HepG2 (cell line): Measurements from ENCODE around the gene TWIST2. TPM values are rescaled to one million over a fixed set of nuclear protein-coding genes. Genes with fewer than 3 reads are reported as not detected.

ENCODE experiments used
- ATAC-seq: fragments of 200-7000 bp; cut with Tn5 transposase; 3 replicates; pipeline ENCODE4 v1.9.1; 2020; ENCODE audit warnings: mild to moderate bottlenecking, moderate library complexity
- BruUV-seq: library from RNA; stranded (reverse); fragments of 400-500 nt; replicated peaks from 2 replicates; lab custom pipeline; 2021; lab: Mats Ljungman, UMichigan
- CTCF ChIA-PET: fragments of 300-600 bp; formaldehyde crosslinking; extraction: SDS; loops from one replicate; lab custom pipeline; 2021; ENCODE audit warnings: low total read pairs, inconsistent platforms, low intra/inter-chr PET ratio; lab: Yijun Ruan, JAX
- POLR2A ChIA-PET: fragments of 350-600 bp; sonication (Branson Sonifier 250); formaldehyde crosslinking; loops from one replicate; lab custom pipeline; 2020; ENCODE audit warnings: antibody characterized with exemption, inconsistent platforms; lab: Yijun Ruan, JAX
- DNase-seq: peaks from one replicate; pipeline ENCODE4 v3.0.0-alpha.2; 2015; ENCODE audit warnings: low spot score
- FAIRE-seq: peaks from 3 replicates; lab custom pipeline; 2011; peaks lifted over from hg19 to GRCh38; lab: Jason Lieb, UNC
- H2AFZ ChIP-seq: one replicate; pipeline ENCODE4 v1.6.1; 2011; ENCODE audit warnings: low read length, inconsistent platforms
- H3K27ac ChIP-seq: fragments of 300-600 bp; 3 replicates; pipeline ENCODE4 v1.8.0; 2011; ENCODE audit warnings: mixed run types, mild to moderate bottlenecking, mixed read lengths, low read length, inconsistent platforms; ENCODE audit not compliant: insufficient read depth; ENCODE audit errors: extremely low read length
- H3K27me3 ChIP-seq, 2 experiments: fragments of 200-600 bp in 1 of 2; 2 replicates in 1 of 2; 3 replicates in 1 of 2; pipeline versions ENCODE4 v1.6.0 to v1.8.0; 2011; ENCODE audit warnings: low read length in 2 of 2, mild to moderate bottlenecking in 2 of 2, moderate library complexity in 2 of 2, inconsistent platforms in 1 of 2; ENCODE audit not compliant: insufficient read depth in 2 of 2, control insufficient read depth in 1 of 2
- H3K36me3 ChIP-seq, 2 experiments: fragments of 200-600 bp in 1 of 2; replicated peaks in 1 of 2; 2 replicates in 1 of 2; 3 replicates in 1 of 2; pipeline versions ENCODE4 v1.5.1 to v1.8.0; 2011; ENCODE audit warnings: low read length in 2 of 2, inconsistent platforms in 1 of 2; ENCODE audit not compliant: insufficient read depth in 2 of 2, control insufficient read depth in 1 of 2
- H3K4me1 ChIP-seq: 2 replicates; pipeline ENCODE4 v1.5.1; 2012; ENCODE audit warnings: low read length, inconsistent platforms; ENCODE audit not compliant: insufficient read depth
- H3K4me2 ChIP-seq: 2 replicates; pipeline ENCODE4 v1.6.0; 2011; ENCODE audit warnings: low read depth, low read length, inconsistent platforms
- H3K4me3 ChIP-seq, 3 experiments: fragments of 200-600 bp in 1 of 3; sonication (generic), shearing (Covaris generic) in 1 of 3; replicated peaks in 1 of 3; 2 replicates each; pipeline ENCODE4 v1.5.1; 2011 to 2016; ENCODE audit warnings: low read length in 3 of 3, inconsistent platforms in 2 of 3, low read depth in 2 of 3, mild to moderate bottlenecking in 2 of 3, control low read depth in 1 of 3, mixed read lengths in 1 of 3; ENCODE audit not compliant: insufficient read depth in 1 of 3
- H3K79me2 ChIP-seq: one replicate; pipeline ENCODE4 v1.6.1; 2011; ENCODE audit warnings: low read length, inconsistent platforms; ENCODE audit not compliant: insufficient read depth
- H3K9ac ChIP-seq: 2 replicates; pipeline ENCODE4 v1.6.0; 2011; ENCODE audit warnings: mild to moderate bottlenecking, low read depth, low read length, inconsistent platforms; ENCODE audit not compliant: insufficient read depth
- H3K9me3 ChIP-seq: 2 replicates; pipeline ENCODE4 v1.5.1; 2012; ENCODE audit warnings: mild to moderate bottlenecking, low read length
- H4K20me1 ChIP-seq: 2 replicates; pipeline ENCODE4 v1.6.0; 2011; ENCODE audit warnings: inconsistent platforms, mild to moderate bottlenecking, low read length, moderate library complexity; ENCODE audit not compliant: insufficient read depth
- MLXIP ChIP-seq: sonication (generic); formaldehyde crosslinking; IDR thresholded peaks from 2 replicates; pipeline ENCODE4 v1.9.0; 2021; ENCODE audit warnings: missing genetic modification reagents, borderline replicate concordance
- TEF ChIP-seq: sonication (generic); formaldehyde crosslinking; IDR thresholded peaks from 2 replicates; pipeline ENCODE4 v1.5.0; 2020; ENCODE audit warnings: missing genetic modification reagents
- WGBS: methylation state at CpG from one replicate; pipeline ENCODE4 v1.1.6; 2017; ENCODE audit warnings: low lambda C conversion rate; 5-methylcytosine and 5-hydroxymethylcytosine counted together
- in situ Hi-C: cut with HindIII; loops from 2 replicates; pipeline ENCODE4 v1.10.0; 2017; ENCODE audit warnings: low pct_unique_long_range_greater_than_20kb; ENCODE audit not compliant: extremely low pct_ligation_motif_present
- intact Hi-C: fragments of 100-400 bp; cut with micrococcal nuclease; formaldehyde crosslinking; loops from one replicate; pipeline ENCODE4 v1.10.0; 2022; ENCODE audit not compliant: unreplicated experiment
- polyA plus RNA-seq, 8 experiments: library from polyadenylated mRNA; depleted of rRNA in 3 of 8; stranded (reverse) in 7 of 8; unstranded in 1 of 8; fragments of >200 nt; fragmentation: Illumina TruSeq in 4 of 8; extraction: Trizol in 4 of 8; gene quantifications; 2 replicates each; pipeline versions ENCODE4 v1.2.1 to v1.2.3, GENCODE V29; 2011 to 2016; ENCODE audit warnings: low read depth in 4 of 8, missing spikeins in 1 of 8, mixed read lengths in 1 of 8; ENCODE audit not compliant: insufficient read depth in 1 of 8
- total RNA-seq, 5 experiments: library from RNA; depleted of rRNA; stranded (reverse); fragments of >200 nt; fragmentation: Illumina TruSeq; extraction: Trizol; gene quantifications; 2 replicates each; pipeline ENCODE4 v1.2.3, GENCODE V29; 2016; ENCODE audit warnings: low read depth in 1 of 5

TWIST2 gene
- total and polyA plus RNA-seq, 2 of the 13 experiments (the other 11 are each of a cell fraction or from before 2014, with no cell fraction given): 0.08 to 0.11 TPM

GRCh38 chr2:238843476-238843875 is 4.4 kb upstream of the TWIST2 start:
- Histone ChIP-seq H3K4me2 (no peak overlapping the region), H3K36me3 (no peaks in the 10 kb centered on the region), H4K20me1 (no peaks in the 10 kb centered on the region), H3K9me3 (no peaks in the 10 kb centered on the region), H3K79me2 (no peaks in the 10 kb centered on the region), H2AFZ (no peak overlapping the region), H3K4me1 (no peaks in the 10 kb centered on the region; the same call in 1 of the 2 replicates), H3K4me3 (no peak overlapping the region), H3K27me3 (peaks cover 7 to 48% of the 10 kb centered on the region in 2 experiments; a peak in 4 of 5 replicates), H3K27ac (no peak overlapping the region), H3K9ac (no peak overlapping the region)
- CTCF ChIA-PET: no interaction called here
- no peak for FAIRE-seq
- intact Hi-C loops (no loop called here), in situ Hi-C loops (no loop called here)
- WGBS: 20% methylated on average over 3 of the region's 3 CpGs
- no peak for ATAC-seq
- TF ChIP-seq TEF (CRISPR knock-in tag) (no peak), MLXIP (CRISPR knock-in tag) (no peak)
- POLR2A ChIA-PET: no interaction called here
- DNase-seq: no peak
- no TSS peak for BruUV-seq
